H1 (cell line): Measurements from ENCODE around the gene POLR3K. TPM values are rescaled to one million over a fixed set of nuclear protein-coding genes. Genes with fewer than 3 reads are reported as not detected.

Experiments used
- CTCF ChIA-PET: fragments of 300-600 bp; sonication (Branson Sonifier 250); formaldehyde crosslinking; loops from one replicate; lab custom pipeline; 2021; ENCODE audit not compliant: partially characterized antibody; lab: Charles Lee
- POLR2A ChIA-PET: fragments of 300-600 bp; sonication (Branson Sonifier 250); formaldehyde crosslinking; loops from one replicate; lab custom pipeline; 2021; ENCODE audit warnings: inconsistent platforms; ENCODE audit not compliant: partially characterized antibody; lab: Charles Lee
- DNase-seq, 2 experiments: peaks; one replicate each; pipeline versions ENCODE4 v3.0.0 to v3.0.0-alpha.2; 2010 to 2022; ENCODE audit warnings: low spot score in 2 of 2, low read depth in 1 of 2, mixed read lengths in 1 of 2
- FAIRE-seq: peaks from 2 replicates; lab custom pipeline; 2011; peaks lifted over from hg19 to GRCh38; lab: Jason Lieb, UNC
- H2AFZ ChIP-seq: 2 replicates; pipeline ENCODE4 v1.8.1; 2012; ENCODE audit warnings: low read length, inconsistent platforms
- H2AK5ac ChIP-seq: 2 replicates; pipeline ENCODE4 v1.6.1; 2013; ENCODE audit warnings: low read depth, low read length
- H2BK120ac ChIP-seq: replicated peaks from 2 replicates; pipeline ENCODE3; 2013; ENCODE audit warnings: low read depth, low read length, inconsistent platforms
- H2BK12ac ChIP-seq: 2 replicates; pipeline ENCODE4 v1.6.1; 2013; ENCODE audit warnings: low read depth, low read length
- H2BK15ac ChIP-seq: 2 replicates; pipeline ENCODE4 v1.6.1; 2013; ENCODE audit warnings: low read length
- H2BK20ac ChIP-seq: 2 replicates; pipeline ENCODE4 v1.6.1; 2013; ENCODE audit warnings: low read length
- H2BK5ac ChIP-seq: 2 replicates; pipeline ENCODE4 v1.6.1; 2013; ENCODE audit warnings: low read depth, low read length
- H3K14ac ChIP-seq: 2 replicates; pipeline ENCODE4 v1.6.1; 2013; ENCODE audit warnings: inconsistent platforms; ENCODE audit not compliant: insufficient read length
- H3K18ac ChIP-seq: 2 replicates; pipeline ENCODE4 v1.6.1; 2013; ENCODE audit warnings: low read length; ENCODE audit errors: extremely low read depth
- H3K23ac ChIP-seq: 2 replicates; pipeline ENCODE4 v1.6.1; 2013; ENCODE audit warnings: inconsistent platforms; ENCODE audit not compliant: insufficient read length
- H3K23me2 ChIP-seq: 2 replicates; pipeline ENCODE4 v1.6.1; 2013; ENCODE audit warnings: low read depth, low read length
- H3K27ac ChIP-seq: 2 replicates; pipeline ENCODE4 v1.6.1; 2011; ENCODE audit warnings: low read depth, low read length, inconsistent platforms
- H3K27me3 ChIP-seq, 4 experiments: replicated peaks in 1 of 4; 1 replicate in 1 of 4; 2 replicates in 3 of 4; pipeline versions ENCODE4 v1.6.1 to v1.8.1; 2011 to 2013; ENCODE audit warnings: low read length in 3 of 4, mild to moderate bottlenecking in 3 of 4, inconsistent platforms in 2 of 4, mixed read lengths in 2 of 4, moderate library complexity in 1 of 4; ENCODE audit not compliant: control insufficient read depth in 3 of 4, insufficient read depth in 3 of 4; ENCODE audit errors: extremely low read depth in 1 of 4
- H3K36me3 ChIP-seq, 4 experiments: 2 replicates each; pipeline versions ENCODE4 v1.6.1 to v1.8.1; 2011 to 2013; ENCODE audit warnings: mild to moderate bottlenecking in 4 of 4, low read length in 3 of 4, moderate library complexity in 2 of 4, control low read depth in 1 of 4, inconsistent platforms in 1 of 4; ENCODE audit not compliant: insufficient read depth in 4 of 4, control insufficient read depth in 2 of 4
- H3K4ac ChIP-seq: replicated peaks from 2 replicates; pipeline ENCODE3; 2013; ENCODE audit warnings: low read length, low read depth, mixed read lengths, inconsistent platforms; ENCODE audit not compliant: insufficient read length
- H3K4me1 ChIP-seq, 4 experiments: replicated peaks in 1 of 4; 1 replicate in 1 of 4; 2 replicates in 3 of 4; pipeline versions ENCODE4 v1.6.1 to v1.8.1; 2011 to 2013; ENCODE audit warnings: low read length in 3 of 4, inconsistent platforms in 2 of 4, mixed read lengths in 1 of 4; ENCODE audit not compliant: insufficient read depth in 4 of 4, control insufficient read depth in 3 of 4
- H3K4me2 ChIP-seq, 2 experiments: 2 replicates each; pipeline versions ENCODE4 v1.6.1 to v1.8.1; 2011 to 2013; ENCODE audit warnings: low read depth in 2 of 2, low read length in 2 of 2, control low read depth in 1 of 2, inconsistent platforms in 1 of 2, mild to moderate bottlenecking in 1 of 2; ENCODE audit not compliant: insufficient read depth in 1 of 2
- H3K4me3 ChIP-seq, 4 experiments: fragments of 200-600, 300-600 bp in 1 of 4; sonication (generic), shearing (Covaris generic), sonication (Bioruptor Twin) in 1 of 4; 2 replicates each; pipeline versions ENCODE4 v1.5.1 to v1.8.1; 2011 to 2016; ENCODE audit warnings: low read length in 4 of 4, low read depth in 3 of 4, control low read depth in 2 of 4, inconsistent platforms in 2 of 4, mild to moderate bottlenecking in 2 of 4, mixed read lengths in 1 of 4, moderate library complexity in 1 of 4; ENCODE audit not compliant: insufficient read depth in 2 of 4; ENCODE audit errors: extremely low read depth in 1 of 4
- H3K56ac ChIP-seq: replicated peaks from 2 replicates; pipeline ENCODE3; 2013; ENCODE audit warnings: low read depth, mild to moderate bottlenecking, mixed read lengths, low read length, inconsistent platforms; ENCODE audit not compliant: insufficient read length
- H3K79me1 ChIP-seq: 2 replicates; pipeline ENCODE4 v1.6.1; 2013; ENCODE audit warnings: low read depth, low read length, control low read depth
- H3K79me2 ChIP-seq, 2 experiments: 2 replicates each; pipeline versions ENCODE4 v1.6.1 to v1.8.1; 2012 to 2013; ENCODE audit warnings: low read length in 2 of 2, mild to moderate bottlenecking in 2 of 2, inconsistent platforms in 1 of 2; ENCODE audit not compliant: insufficient read depth in 2 of 2, control insufficient read depth in 1 of 2
- H3K9ac ChIP-seq, 4 experiments: replicated peaks in 1 of 4; 1 replicate in 1 of 4; 2 replicates in 3 of 4; pipeline versions ENCODE4 v1.6.1 to v1.8.1; 2011 to 2013; ENCODE audit warnings: low read depth in 3 of 4, low read length in 3 of 4, control low read depth in 2 of 4, mild to moderate bottlenecking in 2 of 4, moderate library complexity in 2 of 4, inconsistent platforms in 1 of 4; ENCODE audit errors: extremely low read depth in 1 of 4
- H3K9me3 ChIP-seq, 2 experiments: 2 replicates each; pipeline versions ENCODE4 v1.6.1 to v1.8.1; 2012 to 2013; ENCODE audit warnings: mild to moderate bottlenecking in 2 of 2, moderate library complexity in 2 of 2, control low read depth in 1 of 2, inconsistent platforms in 1 of 2, low read depth in 1 of 2, low read length in 1 of 2, mixed read lengths in 1 of 2; ENCODE audit not compliant: insufficient read depth in 2 of 2
- H4K20me1 ChIP-seq, 2 experiments: replicated peaks in 1 of 2; 2 replicates each; pipeline versions ENCODE3 to v1.8.1; 2011 to 2013; ENCODE audit warnings: inconsistent platforms in 2 of 2, low read length in 2 of 2, mild to moderate bottlenecking in 1 of 2; ENCODE audit not compliant: insufficient read depth in 2 of 2, control insufficient read depth in 1 of 2
- H4K5ac ChIP-seq: 2 replicates; pipeline ENCODE4 v1.6.1; 2013; ENCODE audit warnings: low read length, low read depth, mixed read lengths, inconsistent platforms; ENCODE audit not compliant: insufficient read length
- H4K8ac ChIP-seq: 2 replicates; pipeline ENCODE4 v1.8.0; 2013; ENCODE audit warnings: mild to moderate bottlenecking, moderate library complexity, low read length, inconsistent platforms; ENCODE audit not compliant: insufficient read depth; ENCODE audit errors: extremely low read depth
- H4K91ac ChIP-seq: replicated peaks from 2 replicates; pipeline ENCODE3; 2013; ENCODE audit warnings: low read length, mixed read lengths, inconsistent platforms; ENCODE audit not compliant: insufficient read length
- ASH2L ChIP-seq: fragments of 200-600, 300-600 bp; sonication (generic); IDR thresholded peaks from one replicate; pipeline ENCODE4 v1.7.1; 2017; ENCODE audit warnings: low read length
- CBX5 ChIP-seq: fragments of 300-800, 300-1000 bp; sonication (generic); IDR thresholded peaks from 2 replicates; pipeline ENCODE4 v1.7.1; 2016; ENCODE audit warnings: antibody characterized with exemption, low read length, low read depth
- JUND ChIP-seq: IDR thresholded peaks from 2 replicates; pipeline ENCODE4 v1.6.1; 2011; ENCODE audit warnings: mild to moderate bottlenecking, improper control_type of control experiment, low read length
- MAFK ChIP-seq: IDR thresholded peaks from 2 replicates; pipeline ENCODE4 v1.6.1; 2012; ENCODE audit warnings: low read depth, mild to moderate bottlenecking, improper control_type of control experiment, low read length
- POLR2AphosphoS5 ChIP-seq: IDR thresholded peaks from 2 replicates; pipeline ENCODE4 v1.6.1; 2011; ENCODE audit warnings: low read depth, low read length
- RBBP5 ChIP-seq: IDR thresholded peaks from 2 replicates; pipeline ENCODE4 v1.7.1; 2012; ENCODE audit warnings: low read depth, mild to moderate bottlenecking, inconsistent platforms, low read length, moderate library complexity, borderline replicate concordance
- RXRA ChIP-seq: IDR thresholded peaks from 2 replicates; pipeline ENCODE4 v1.6.1; 2011; ENCODE audit warnings: low read depth, mild to moderate bottlenecking, low read length, moderate library complexity; ENCODE audit not compliant: insufficient read depth
- SAP30 ChIP-seq: fragments of 300-600 bp; sonication (generic); IDR thresholded peaks from 2 replicates; pipeline ENCODE4 v1.7.1; 2012; ENCODE audit warnings: low read length, moderate library complexity, mild to moderate bottlenecking, inconsistent platforms; ENCODE audit not compliant: insufficient read depth, insufficient replicate concordance
- WGBS, 2 experiments: shearing (Covaris generic) in 1 of 2; methylation state at CpG; one replicate each; pipeline versions ENCODE4 v1.1.6 to v1.1.7; 2013 to 2015; ENCODE audit warnings: low lambda C conversion rate in 2 of 2, mixed read lengths in 2 of 2, inconsistent platforms in 1 of 2, low coverage in 1 of 2, missing lambda C conversion rate in 1 of 2; ENCODE audit not compliant: insufficient replicate concordance in 2 of 2, insufficient coverage in 1 of 2, insufficient read length in 1 of 2; ENCODE audit errors: extremely low coverage in 1 of 2, missing lambda C conversion rate in 1 of 2; 5-methylcytosine and 5-hydroxymethylcytosine counted together
- polyA plus RNA-seq, 7 experiments: library from polyadenylated mRNA; depleted of rRNA in 3 of 7; stranded (reverse) in 5 of 7; unstranded in 2 of 7; fragments of >200 nt in 5 of 7; fragments of 200-250 nt in 2 of 7; gene quantifications; 1 replicate in 5 of 7; 2 replicates in 1 of 7; 4 replicates in 1 of 7; pipeline versions ENCODE4 v1.2.1 to v1.2.3, GENCODE V29; 2011 to 2013; ENCODE audit warnings: missing spikeins in 2 of 7, mixed read lengths in 2 of 7
- total RNA-seq: library from RNA; stranded (reverse); fragmentation: NEBNext Ultra II Directional; extraction: Animal tissue kit (Norgen Biotek cat#: 25700); gene quantifications from 2 replicates; pipeline ENCODE4 v1.2.1, GENCODE V29; 2021
- TF ChIP-seq, protein P1 (sequence below): IDR thresholded peaks from 2 replicates; pipeline ENCODE4 v1.6.1; 2012; ENCODE audit warnings: inconsistent platforms

The POLR3K gene
- total and polyA plus RNA-seq, 2 of the 8 experiments (the other 6 are each of a cell fraction or from before 2014, with no cell fraction given), result 45.4 to 80.5 TPM

GRCh38 chr16:50769-51591 lies 2.4 kb downstream of the POLR3K start:
- Histone ChIP-seq H2BK20ac (no peak overlapping the region), H3K18ac (no peak overlapping the region), H3K9ac (no peak overlapping the region), H3K4ac (no peak overlapping the region), H2AK5ac (no peak overlapping the region), H3K23ac (no peak overlapping the region), H3K79me2 (peaks cover 3 to 35% of the 10 kb centered on the region in 2 experiments; a peak in 2 of 4 replicates), H3K14ac (no peak overlapping the region), H3K4me2 (peak overlapping the region; percentile 18 to 31; a peak in 1 of 4 replicates), H3K9me3 (no peaks in the 10 kb centered on the region), H2AFZ (no peak overlapping the region), H3K23me2 (peaks cover 5% of the 10 kb centered on the region; the same call in 1 of the 2 replicates), H3K27ac (no peak overlapping the region), H3K79me1 (peaks cover 3% of the 10 kb centered on the region), H2BK120ac (no peak overlapping the region), H3K27me3 (no peaks in the 10 kb centered on the region), H3K4me1 (no peaks in the 10 kb centered on the region), H4K91ac (no peak overlapping the region), H3K56ac (no peak overlapping the region), H2BK15ac (no peak overlapping the region), H3K36me3 (peaks cover 13 to 44% (median 27%) of the 10 kb centered on the region in 4 experiments; a peak in 7 of 8 replicates), H3K4me3 (no peak overlapping the region), H4K20me1 (peaks cover 0 to 13% of the 10 kb centered on the region in 2 experiments), H4K8ac (no peak overlapping the region), H4K5ac (no peak overlapping the region), H2BK12ac (no peak overlapping the region), H2BK5ac (no peak overlapping the region)
- DNase-seq (no peak), FAIRE-seq (no peak)
- ChIA-PET POLR2A (interaction anchor here (0.6 to 1.0 kb wide), 2 partner anchors 10 to 12 kb away, joined by 3 read pairs; no protein-coding TSS in a partner anchor), CTCF (interaction anchor here (2.5 kb wide), 1 partner anchor 15 kb away, joined by 7 read pairs; no protein-coding TSS in a partner anchor)
- 85% methylated on average over 15 of the region's 15 CpGs; no CpG with 5 or more reads in 1 of the 2 experiments for WGBS, 2 experiments
- no peak for TF ChIP-seq MAFK
- TF ChIP-seq RBBP5, result no peak
- no peak for TF ChIP-seq ASH2L
- TF ChIP-seq JUND, result no peak
- TF ChIP-seq SAP30, result no peak
- no peak for TF ChIP-seq RXRA
- TF ChIP-seq POLR2AphosphoS5, result no peak
- no peak for TF ChIP-seq CBX5
- TF ChIP-seq, protein P1, sequence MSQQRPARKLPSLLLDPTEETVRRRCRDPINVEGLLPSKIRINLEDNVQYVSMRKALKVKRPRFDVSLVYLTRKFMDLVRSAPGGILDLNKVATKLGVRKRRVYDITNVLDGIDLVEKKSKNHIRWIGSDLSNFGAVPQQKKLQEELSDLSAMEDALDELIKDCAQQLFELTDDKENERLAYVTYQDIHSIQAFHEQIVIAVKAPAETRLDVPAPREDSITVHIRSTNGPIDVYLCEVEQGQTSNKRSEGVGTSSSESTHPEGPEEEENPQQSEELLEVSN, result no peak
